ENCODE results near the gene KIAA0825.
A peak's percentile ranks its signal among the peaks of the same experiment; 100 is the strongest.
"Not testable (repeated sequence)": the region's sequence is repeated elsewhere in the genome, so short reads cannot be mapped to it uniquely, and the experiment has no call there.

The KIAA0825 gene

GRCh38 chr5:94361161-94361560 is 257.2 kb downstream of the KIAA0825 start:
- peak; percentile 9 for DNase-seq

- DNase-seq, result no peak
Observed at GRCh38 chr5:94360382-94361130, 257.8 kb downstream of the KIAA0825 start.

DNA sequence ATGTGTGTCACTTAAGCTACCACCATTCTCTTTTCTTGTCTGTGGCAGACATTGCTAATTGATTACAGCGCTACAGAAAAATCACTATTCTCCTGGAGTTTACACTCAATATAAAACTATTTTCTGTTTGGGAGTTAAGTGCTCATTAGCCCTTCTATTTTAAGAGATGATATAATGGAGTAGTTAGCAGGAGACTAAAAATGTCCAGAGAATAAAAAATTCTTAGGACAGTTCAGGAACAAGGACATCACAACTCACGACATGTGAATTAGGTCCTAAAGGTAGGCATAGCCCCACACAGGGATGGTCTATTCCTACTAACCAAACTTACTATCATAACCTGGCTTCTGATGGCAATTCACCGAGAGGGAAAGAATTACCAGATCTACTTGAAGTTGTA is 258.5 kb downstream of the KIAA0825 start:
- DNase-seq, result no peak

GRCh38 chr5:94355811-94356210 is 262.6 kb downstream of the KIAA0825 start:
- no peak for DNase-seq

- not testable (repeated sequence) for DNase-seq
Observed at GRCh38 chr5:94354837-94355485, 263.4 kb downstream of the KIAA0825 start.

- DNase-seq, result no peak
Observed at GRCh38 chr5:94353605-94354004, 264.8 kb downstream of the KIAA0825 start.

- no peak for DNase-seq
Observed at GRCh38 chr5:94347130-94347529, 271.3 kb downstream of the KIAA0825 start.

DNA sequence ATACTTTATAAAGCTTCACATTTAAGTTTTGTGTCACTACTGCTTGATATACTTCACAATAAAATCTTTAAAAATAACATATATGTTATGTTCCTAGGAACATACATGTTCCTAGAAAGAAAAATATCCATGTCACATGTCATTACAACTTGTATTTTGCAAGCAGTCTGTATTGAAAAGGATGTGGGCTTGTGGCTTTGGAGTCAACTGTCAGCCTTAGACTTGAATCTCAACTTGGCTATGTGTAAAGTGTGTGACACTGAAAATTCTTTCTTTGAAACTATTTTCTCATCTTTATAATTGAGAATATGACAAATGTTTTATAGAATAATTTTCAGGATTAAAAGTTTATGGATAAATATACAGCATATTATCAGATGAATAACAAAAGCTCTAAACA is 273.1 kb downstream of the KIAA0825 start:
- no peak for DNase-seq

- no peak for DNase-seq
Observed at GRCh38 chr5:94337617-94338016, 280.8 kb downstream of the KIAA0825 start.

DNA sequence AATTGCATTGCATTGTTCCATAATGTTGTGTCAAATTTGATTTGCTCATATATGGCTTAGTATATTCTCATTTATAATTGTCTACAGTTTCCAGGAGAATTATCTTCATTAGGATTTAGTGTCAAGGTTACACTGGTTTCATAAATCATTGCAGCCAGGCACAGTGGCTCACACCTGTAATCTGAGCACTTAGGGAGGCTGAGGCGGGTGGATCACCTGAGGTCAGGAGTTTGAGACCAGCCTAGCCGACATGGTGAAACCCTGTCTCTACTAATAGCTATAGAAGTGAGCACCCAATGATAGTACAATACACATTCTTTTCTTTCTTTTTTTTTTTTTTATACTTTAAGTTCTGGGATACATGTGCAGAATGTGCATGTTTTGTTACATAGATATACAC is 282.5 kb downstream of the KIAA0825 start:
- no peak for DNase-seq

- no peak for DNase-seq
Observed at GRCh38 chr5:94329115-94329514, 289.3 kb downstream of the KIAA0825 start.

DNA sequence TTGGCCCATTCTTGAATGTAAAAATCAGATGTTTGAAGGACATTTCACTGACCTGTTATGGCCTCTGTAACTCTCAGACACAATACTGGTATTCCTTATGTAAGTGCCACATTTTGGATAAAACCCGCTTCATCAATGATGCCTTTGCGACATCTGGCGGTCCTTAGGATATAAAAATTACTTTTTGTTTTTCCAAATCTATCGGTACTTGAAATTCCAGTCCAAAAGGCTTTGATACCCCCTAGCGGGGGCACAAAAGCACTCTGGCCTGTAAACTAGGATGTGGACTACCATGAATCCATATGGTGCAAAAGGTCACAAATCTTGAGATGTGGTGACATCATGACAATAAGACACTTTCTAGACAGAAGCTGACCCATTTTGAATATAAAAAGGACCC is 291.8 kb downstream of the KIAA0825 start:
- DNase-seq, result no peak

DNA sequence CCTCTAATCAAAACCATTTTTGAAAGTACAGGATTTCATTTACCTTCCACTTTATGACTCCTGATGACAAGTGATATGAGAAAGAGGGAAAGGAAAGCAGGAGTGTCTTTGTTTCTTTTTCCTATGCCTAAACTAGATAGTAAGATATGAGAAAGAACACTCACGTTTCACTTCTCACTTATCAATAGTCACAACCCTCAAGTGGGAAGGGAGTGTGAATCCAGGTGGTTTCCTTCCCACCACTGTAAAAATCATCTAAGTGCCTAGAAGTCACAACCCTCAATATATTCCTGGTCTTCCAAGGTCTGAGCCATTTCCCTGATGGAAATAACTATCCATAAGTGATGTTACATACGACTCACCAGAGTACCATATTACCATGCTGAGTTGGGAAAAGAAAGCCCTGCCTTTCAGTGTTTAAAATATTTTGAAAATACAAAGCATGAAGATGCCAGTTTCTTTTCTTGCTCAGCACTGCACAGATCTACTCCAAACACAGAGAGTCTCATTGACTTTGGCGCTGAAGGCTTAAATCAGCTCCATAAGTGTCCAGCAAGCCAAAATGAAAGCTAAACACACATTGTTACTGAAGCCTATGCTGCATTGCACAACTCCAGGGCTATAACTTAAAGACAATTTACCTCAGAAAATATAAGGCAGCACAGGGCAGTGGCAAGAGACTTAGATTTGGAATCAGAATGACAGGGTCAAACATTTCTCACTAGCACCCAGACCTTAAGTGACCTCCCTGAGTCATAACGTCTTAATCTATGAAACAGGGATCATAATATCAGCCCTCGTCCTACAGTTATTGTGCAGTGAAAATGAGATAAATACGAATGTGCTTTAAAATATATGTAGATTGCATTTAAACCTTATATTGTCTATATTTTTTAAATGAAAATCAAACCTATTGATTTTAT is 301.2 kb downstream of the KIAA0825 start:
- DNase-seq, result peak; percentile 3

GRCh38 chr5:94314460-94315131 is 303.8 kb downstream of the KIAA0825 start:
- DNase-seq, result no peak

DNA sequence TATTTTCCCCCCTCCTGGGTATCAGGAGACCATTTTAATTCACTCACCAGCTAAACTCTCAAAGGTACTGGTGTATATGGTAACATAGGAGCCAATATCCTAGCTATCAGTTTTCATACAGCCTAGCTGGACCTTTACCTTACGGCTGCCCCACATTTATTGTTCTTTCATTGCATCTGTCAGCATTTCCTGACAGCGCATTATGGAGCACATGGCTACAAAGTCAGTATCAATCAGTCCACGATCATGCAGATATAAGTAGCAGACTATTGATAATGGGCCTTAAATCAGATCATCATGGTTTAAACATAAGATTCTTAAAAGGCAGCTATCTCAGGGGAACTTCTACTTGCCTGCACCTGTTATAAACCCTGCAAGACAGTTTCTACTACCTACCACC is 304.7 kb downstream of the KIAA0825 start:
- no peak for DNase-seq

- DNase-seq, result no peak
Observed at GRCh38 chr5:94313188-94313587, 305.2 kb downstream of the KIAA0825 start.

DNA sequence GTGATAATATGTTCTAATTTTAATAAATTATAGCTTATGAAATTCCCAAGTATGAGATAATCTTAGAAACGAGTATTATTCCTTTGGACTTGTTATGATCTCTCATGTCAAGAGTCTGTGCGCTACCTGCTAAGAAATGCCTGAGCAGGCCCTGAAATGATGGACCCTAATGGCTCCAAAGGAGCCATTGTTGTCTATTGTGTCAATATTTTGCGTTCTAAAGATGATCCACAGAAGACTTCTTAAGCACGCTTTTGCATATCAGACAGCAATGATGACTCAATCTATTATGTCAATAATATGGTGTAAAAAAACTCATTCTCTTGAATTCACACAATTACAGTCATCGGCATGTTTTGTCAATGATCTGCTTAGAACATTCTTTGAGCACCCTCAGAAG is 306.1 kb downstream of the KIAA0825 start:
- DNase-seq, result no peak

- no peak for DNase-seq
Observed at GRCh38 chr5:94310833-94311232, 307.6 kb downstream of the KIAA0825 start.

- DNase-seq, result no peak
Observed at GRCh38 chr5:94309141-94309540, 309.3 kb downstream of the KIAA0825 start.

DNA sequence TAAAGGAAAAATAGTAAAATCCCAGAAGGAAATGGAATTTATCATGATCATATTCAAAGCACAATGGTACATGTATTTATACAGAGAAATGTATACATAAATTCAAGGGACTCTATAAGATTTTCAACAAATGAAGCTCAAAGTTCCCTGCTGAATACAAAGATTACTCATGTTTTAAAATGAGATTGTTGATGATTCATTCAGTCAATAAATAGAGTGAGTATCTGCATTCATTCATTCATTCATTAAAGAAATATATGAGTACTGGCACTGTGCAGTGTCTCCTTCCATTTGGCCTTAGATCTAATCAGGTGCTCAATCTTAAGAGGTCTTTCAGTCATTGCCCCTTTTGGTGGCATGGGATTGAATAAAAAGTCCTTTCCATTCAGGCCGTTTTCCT is 310.0 kb downstream of the KIAA0825 start:
- DNase-seq, result no peak

DNA sequence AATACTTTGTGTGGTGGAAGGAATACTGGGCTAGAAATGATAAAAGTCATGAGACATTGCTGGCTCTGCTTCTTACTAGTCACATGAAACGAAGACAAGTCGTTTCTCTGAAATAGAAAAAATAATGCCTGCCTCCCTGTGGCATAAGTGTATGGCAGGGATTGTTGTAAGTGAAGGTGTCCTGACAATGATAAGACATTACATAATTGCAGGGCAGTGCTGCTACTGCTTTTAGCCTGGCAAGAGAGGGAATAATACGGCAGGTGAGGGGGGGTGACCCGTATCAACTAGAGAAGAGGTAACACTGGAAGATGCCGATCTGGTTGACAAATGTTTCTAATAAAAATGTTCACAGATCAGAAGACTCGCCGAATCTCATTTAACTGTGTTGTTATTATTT is 314.3 kb downstream of the KIAA0825 start:
- no peak for DNase-seq

- DNase-seq, result peak; percentile 63
Observed at GRCh38 chr5:94288937-94289336, 329.5 kb downstream of the KIAA0825 start.

DNA sequence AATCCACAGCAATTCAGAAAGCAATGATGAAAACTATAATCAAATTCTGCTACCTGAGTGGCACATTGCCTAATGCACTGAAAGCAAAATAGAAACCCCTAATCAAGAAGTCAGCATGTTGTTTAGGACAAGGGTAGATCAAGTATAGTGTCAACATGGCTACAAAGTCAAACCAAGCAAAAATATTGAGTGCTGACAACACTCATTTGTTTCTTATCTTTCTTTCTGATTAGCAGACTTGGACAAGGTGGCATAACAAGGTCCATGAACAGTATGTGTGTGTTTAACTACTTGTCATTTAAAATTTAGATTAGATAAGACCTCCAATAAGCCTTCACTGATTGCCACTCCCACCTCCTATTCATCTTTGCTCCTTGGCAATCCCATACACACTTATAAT is 332.4 kb downstream of the KIAA0825 start:
- DNase-seq, result no peak

All from fibroblast of upper back skin (primary cell).